Measurements from ENCODE around the gene CALHM6. TPM values are rescaled to one million over a fixed set of nuclear protein-coding genes. Genes with fewer than 3 reads are reported as not detected.

CALHM6 gene
- total and polyA plus RNA-seq, 4 donors: 2.0 to 22.4 (median 6.2) TPM

GRCh38 chr6:116512111-116512559 is 51.0 kb downstream of the CALHM6 start (continued):
- TF ChIP-seq CTCF (IDR thresholded peaks at IDR 0.05; ENCODE audit: low read depth, low read length, missing input control) (no peak), YY1 (IDR thresholded peaks at IDR 0.05) (no peak), RXRA (IDR thresholded peaks at IDR 0.05) (no peak), HNF4G (IDR thresholded peaks at IDR 0.05) (no peak), SP1 (IDR thresholded peaks at IDR 0.05) (no peak), EGR1 (IDR thresholded peaks at IDR 0.05; ENCODE audit: low read depth in 2 of 2) (no peak), RAD21 (IDR thresholded peaks at IDR 0.05) (no peak), FOXA1 (IDR thresholded peaks at IDR 0.05) (no peak)

GRCh38 chr6:116512734-116513133 is 51.6 kb downstream of the CALHM6 start:
- Histone ChIP-seq H3K27ac (ENCODE audit: low read depth in 1 of 2, low read length in 2 of 2) (no peak overlapping the region), H3K9ac (ENCODE audit: low read depth in 1 of 2, low read length in 2 of 2) (peak overlapping the region in 1 of 2 donors; percentile 20), H3K4me3 (ENCODE audit: low read depth in 1 of 3, low read length in 3 of 3) (peak overlapping the region in 1 of 3 donors; percentile 19), H3K9me3 (ENCODE audit: control insufficient read depth in 4 of 4, low read length in 3 of 4) (peaks cover 0 to 4% (median under 1%) of the 10 kb centered on the region in 4 donors), H3K36me3 (ENCODE audit: control insufficient read depth in 4 of 4, insufficient read depth in 3 of 4, low read depth in 1 of 4, low read length in 3 of 4) (no peaks in the 10 kb centered on the region), H3K27me3 (ENCODE audit: control insufficient read depth in 4 of 4, insufficient read depth in 4 of 4, low read length in 3 of 4) (no peaks in the 10 kb centered on the region), H3K4me1 (ENCODE audit: control insufficient read depth in 4 of 4, insufficient read depth in 4 of 4, low read length in 3 of 4) (no peaks in the 10 kb centered on the region)
- no peak for TF ChIP-seq ZBTB33 (IDR thresholded peaks at IDR 0.05)
- TF ChIP-seq HNF4G (IDR thresholded peaks at IDR 0.05): no peak
- no peak for TF ChIP-seq HNF4A (conservative IDR thresholded peaks at IDR 0.05)
- TF ChIP-seq NR2F2 (IDR thresholded peaks at IDR 0.05): no peak
- TF ChIP-seq SP1 (IDR thresholded peaks at IDR 0.05): no peak
- TF ChIP-seq RXRA (IDR thresholded peaks at IDR 0.05): no peak
- TF ChIP-seq CTCF (IDR thresholded peaks at IDR 0.05; ENCODE audit: low read depth, low read length, missing input control): no peak
- no peak for TF ChIP-seq YY1 (IDR thresholded peaks at IDR 0.05)
- TF ChIP-seq ATF3 (IDR thresholded peaks at IDR 0.05): no peak
- TF ChIP-seq TAF1 (conservative IDR thresholded peaks at IDR 0.05): no peak
- TF ChIP-seq GABPA (IDR thresholded peaks at IDR 0.05 in 1 of 2, conservative IDR thresholded peaks at IDR 0.05 in 1 of 2): no peak
- no peak for DNase-seq (ENCODE audit: low spot score)

Other genes with a start within 250 kb of the CALHM6 start
- 1 to 10 TPM; 3.6 to 7.4 TPM for gene TSPYL4, start 207.3 kb upstream of the CALHM6 start, total RNA-seq
- 1 to 10 TPM; 3.7 to 3.8 TPM for gene TSPYL4, start 207.3 kb upstream of the CALHM6 start, polyA plus RNA-seq
- gene TSPYL1, start 181.4 kb upstream of the CALHM6 start, total RNA-seq: 10 to 100 TPM; 29.6 to 39.8 TPM
- gene TSPYL1, start 181.4 kb upstream of the CALHM6 start, polyA plus RNA-seq: 10 to 100 TPM; 25.1 to 30.8 TPM
- gene DSE, start 90.4 kb upstream of the CALHM6 start, total RNA-seq: 10 to 100 TPM; 13.0 to 22.8 TPM
- 1 to 10 TPM; 5.5 to 6.1 TPM for gene DSE, start 90.4 kb upstream of the CALHM6 start, polyA plus RNA-seq
- under 1 TPM; 0.47 to 0.59 TPM for gene CALHM5, start 50.3 kb downstream of the CALHM6 start, total RNA-seq
- gene CALHM5, start 50.3 kb downstream of the CALHM6 start, polyA plus RNA-seq: under 1 TPM; 0.07 to 0.44 TPM
- gene TRAPPC3L, start 84.3 kb downstream of the CALHM6 start, total RNA-seq: under 1 TPM; 0.08 to 0.19 TPM
- gene TRAPPC3L, start 84.3 kb downstream of the CALHM6 start, polyA plus RNA-seq: under 1 TPM; 0.14 to 0.21 TPM
- not detected for gene CALHM4, start 92.4 kb downstream of the CALHM6 start, total RNA-seq
- gene CALHM4, start 92.4 kb downstream of the CALHM6 start, polyA plus RNA-seq: not detected
- 1 to 10 TPM; 7.0 to 7.3 TPM for gene RWDD1, start 110.1 kb downstream of the CALHM6 start, total RNA-seq
- 10 to 100 TPM; 14.4 to 52.7 TPM for gene RWDD1, start 110.1 kb downstream of the CALHM6 start, polyA plus RNA-seq
- under 1 TPM in 1 of 2 donors, not detected in 1; 0.50 TPM for gene RSPH4A, start 155.1 kb downstream of the CALHM6 start, total RNA-seq
- under 1 TPM; 0.06 to 0.10 TPM for gene RSPH4A, start 155.1 kb downstream of the CALHM6 start, polyA plus RNA-seq
- 10 to 100 TPM in 1 of 2 donors, 1 to 10 TPM in 1; 6.9 to 11.0 TPM for gene ZUP1, start 207.4 kb downstream of the CALHM6 start, total RNA-seq
- gene ZUP1, start 207.4 kb downstream of the CALHM6 start, polyA plus RNA-seq: 1 to 10 TPM; 2.6 to 4.8 TPM
- gene KPNA5, start 219.8 kb downstream of the CALHM6 start, total RNA-seq: 1 to 10 TPM; 3.3 to 3.6 TPM
- 1 to 10 TPM in 1 of 2 donors, under 1 TPM in 1; 0.63 to 1.3 TPM for gene KPNA5, start 219.8 kb downstream of the CALHM6 start, polyA plus RNA-seq

Measured in liver (tissue), 9 donors.